Measurements from ENCODE around the gene CCNI2. TPM values are rescaled to one million over a fixed set of nuclear protein-coding genes. Genes with fewer than 3 reads are reported as not detected.

CCNI2 gene
- total RNA-seq, 2 experiments from 2014 or later: 8.7 to 10.0 TPM

DNA sequence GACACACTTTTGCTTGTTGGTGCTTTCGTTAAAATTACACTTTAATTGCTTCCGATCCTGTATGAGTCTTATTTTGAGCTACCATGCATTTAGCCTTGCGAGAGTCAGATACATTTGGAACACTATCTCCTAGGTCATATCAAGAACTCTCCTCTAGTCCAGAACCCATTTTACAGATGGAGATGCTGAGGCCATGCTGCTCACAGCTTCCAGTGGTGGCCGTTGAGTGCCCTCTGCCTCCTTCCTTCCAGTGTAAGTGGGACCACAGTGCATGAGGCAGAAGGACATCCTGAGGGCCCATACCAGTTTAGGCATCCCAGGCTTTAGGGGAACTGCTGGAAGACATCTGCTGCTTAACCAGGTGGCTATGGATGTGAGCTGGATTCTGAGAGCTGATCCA, 6.9 kb downstream of the CCNI2 start:
- Mint-ChIP-seq H3K27ac (no peak overlapping the region), H3K9me3 (no peaks in the 10 kb centered on the region), H3K36me3 (ENCODE audit: low read depth) (peaks cover 14% of the 10 kb centered on the region), H3K27me3 (no peaks in the 10 kb centered on the region), H3K4me1 (ENCODE audit: low read depth) (peaks cover 37% of the 10 kb centered on the region), H3K4me3 (no peak overlapping the region)
- DNase-seq: no peak
- no peak for TF ChIP-seq CTCF (IDR thresholded peaks at IDR 0.05)
- ChIA-PET POLR2A (interaction anchor here (0.6 to 2.1 kb wide), 5 partner anchors 11 to 84 kb away, joined by 3 to 8 read pairs (median 5); no protein-coding TSS in a partner anchor), CTCF (interaction anchor here (1.4 to 6.4 kb wide), 4 partner anchors 8 to 227 kb away, joined by 3 to 39 read pairs (median 4); no protein-coding TSS in a partner anchor)
- ATAC-seq: no peak
- intact Hi-C loops (cut with micrococcal nuclease): no loop called here

- no peak overlapping the region for H3K27ac Mint-ChIP-seq
- intact Hi-C loops (cut with micrococcal nuclease): no loop called here
- H3K36me3 Mint-ChIP-seq (ENCODE audit: low read depth): peaks cover 14% of the 10 kb centered on the region
- no peak overlapping the region for H3K4me3 Mint-ChIP-seq
- H3K4me1 Mint-ChIP-seq (ENCODE audit: low read depth): peaks cover 32% of the 10 kb centered on the region
- DNase-seq (peak; percentile 26), ATAC-seq (peak; percentile 12)
- no peaks in the 10 kb centered on the region for H3K27me3 Mint-ChIP-seq
- no peak for TF ChIP-seq CTCF (IDR thresholded peaks at IDR 0.05)
- H3K9me3 Mint-ChIP-seq: no peaks in the 10 kb centered on the region
- POLR2A ChIA-PET: interaction anchor here (0.6 to 2.6 kb wide), 7 partner anchors 11 to 112 kb away, joined by 3 to 8 read pairs (median 5); partner anchors contain the start of gene SEPTIN8
- CTCF ChIA-PET: interaction anchor here (0.8 to 6.4 kb wide), 6 partner anchors 9 to 228 kb away, joined by 3 to 39 read pairs (median 4); partner anchors contain the start of gene KIF3A
Observed at GRCh38 chr5:132754947-132755346, 7.7 kb downstream of the CCNI2 start.

- H3K4me1 Mint-ChIP-seq (ENCODE audit: low read depth): peaks cover 18% of the 10 kb centered on the region
- H3K4me3 Mint-ChIP-seq: no peak overlapping the region
- no peaks in the 10 kb centered on the region for H3K9me3 Mint-ChIP-seq
- POLR2A ChIA-PET: interaction anchor here (0.9 to 2.6 kb wide), 4 partner anchors 9 to 108 kb away, joined by 3 to 7 read pairs (median 4); partner anchors contain the start of genes KIF3A and SEPTIN8
- peaks cover 9% of the 10 kb centered on the region for H3K36me3 Mint-ChIP-seq (ENCODE audit: low read depth)
- TF ChIP-seq CTCF (IDR thresholded peaks at IDR 0.05): no peak
- DNase-seq (no peak), ATAC-seq (no peak)
- H3K27ac Mint-ChIP-seq: no peak overlapping the region
- no peaks in the 10 kb centered on the region for H3K27me3 Mint-ChIP-seq
- intact Hi-C loops (cut with micrococcal nuclease): no loop called here
- CTCF ChIA-PET: interaction anchor here (1.0 to 1.7 kb wide), 3 partner anchors 9 to 133 kb away, joined by 3 to 8 read pairs (median 6); partner anchors contain the start of gene CCNI2
Observed at GRCh38 chr5:132756542-132756941, 9.3 kb downstream of the CCNI2 start.

- no peak for TF ChIP-seq CTCF (IDR thresholded peaks at IDR 0.05)
- H3K27ac Mint-ChIP-seq: no peak overlapping the region
- ATAC-seq (no peak), DNase-seq (no peak)
- H3K9me3 Mint-ChIP-seq: no peaks in the 10 kb centered on the region
- peaks cover 9% of the 10 kb centered on the region for H3K4me1 Mint-ChIP-seq (ENCODE audit: low read depth)
- POLR2A ChIA-PET: no interaction called here
- H3K4me3 Mint-ChIP-seq: no peak overlapping the region
- no peaks in the 10 kb centered on the region for H3K27me3 Mint-ChIP-seq
- H3K36me3 Mint-ChIP-seq (ENCODE audit: low read depth): peaks cover 2% of the 10 kb centered on the region
- CTCF ChIA-PET: no interaction called here
- intact Hi-C loops (cut with micrococcal nuclease): no loop called here
Observed at GRCh38 chr5:132758451-132758850, 11.2 kb downstream of the CCNI2 start.
